GM12875 (cell line): ENCODE data around the gene MAST1.
A peak's percentile ranks its signal among the peaks of the same experiment; 100 is the strongest.

Experiments used
- H3K4me3 ChIP-seq: one replicate; pipeline ENCODE4 v1.5.1; 2011; ENCODE audit warnings: low read depth, low read length, control low read depth
- CTCF ChIP-seq: IDR thresholded peaks from 2 replicates; pipeline ENCODE4 v1.5.1; 2011; ENCODE audit warnings: low read depth, mild to moderate bottlenecking, control low read depth, inconsistent platforms, low read length, moderate library complexity, borderline replicate concordance; ENCODE audit not compliant: insufficient read depth

Gene MAST1

DNA sequence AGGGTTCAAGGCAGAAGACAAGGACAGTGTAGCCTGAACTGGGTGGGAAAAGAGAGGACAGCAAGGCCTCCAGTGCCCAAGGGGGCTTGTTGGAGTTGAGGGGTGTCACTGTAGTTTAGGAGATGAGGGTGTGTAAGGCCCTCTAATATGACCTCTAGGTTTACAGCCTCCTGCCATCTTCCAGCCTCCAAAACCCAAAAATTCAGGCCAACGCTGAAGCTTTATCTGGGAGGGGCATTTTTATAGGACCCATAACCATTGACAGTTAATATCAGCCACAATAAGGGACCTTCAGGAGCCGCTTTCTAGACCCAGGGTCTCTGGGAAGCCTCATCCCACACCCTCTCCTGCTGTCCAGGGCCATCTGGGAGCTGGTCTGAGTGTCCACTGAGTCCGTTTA is 45.9 kb downstream of the MAST1 start:
- TF ChIP-seq CTCF: no peak

DNA sequence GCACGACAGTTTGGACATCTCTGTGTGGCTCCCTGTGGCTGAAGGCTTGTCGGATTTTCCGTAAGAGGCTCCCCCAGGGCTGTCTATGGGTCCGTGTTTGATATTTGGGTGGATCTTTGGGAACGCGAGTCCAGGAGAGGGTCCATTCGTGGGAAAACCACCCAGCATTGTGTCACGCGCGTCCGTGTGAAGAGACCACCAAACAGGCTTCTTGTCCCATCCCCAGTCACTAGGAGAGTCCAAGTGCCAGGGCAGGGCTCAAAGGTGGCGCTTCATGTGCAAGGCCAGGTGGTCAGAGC is 46.3 kb downstream of the MAST1 start:
- peak overlapping the region; percentile 58 for H3K4me3 ChIP-seq
- no peak for TF ChIP-seq CTCF

More for the DNA sequence above, 45.9 kb downstream of the MAST1 start:
- H3K4me3 ChIP-seq: no peak overlapping the region

- TF ChIP-seq CTCF: peak; percentile 73
- H3K4me3 ChIP-seq: peak overlapping the region; percentile 58
Observed at GRCh38 chr19:12884926-12885748, 46.8 kb downstream of the MAST1 start.

DNA sequence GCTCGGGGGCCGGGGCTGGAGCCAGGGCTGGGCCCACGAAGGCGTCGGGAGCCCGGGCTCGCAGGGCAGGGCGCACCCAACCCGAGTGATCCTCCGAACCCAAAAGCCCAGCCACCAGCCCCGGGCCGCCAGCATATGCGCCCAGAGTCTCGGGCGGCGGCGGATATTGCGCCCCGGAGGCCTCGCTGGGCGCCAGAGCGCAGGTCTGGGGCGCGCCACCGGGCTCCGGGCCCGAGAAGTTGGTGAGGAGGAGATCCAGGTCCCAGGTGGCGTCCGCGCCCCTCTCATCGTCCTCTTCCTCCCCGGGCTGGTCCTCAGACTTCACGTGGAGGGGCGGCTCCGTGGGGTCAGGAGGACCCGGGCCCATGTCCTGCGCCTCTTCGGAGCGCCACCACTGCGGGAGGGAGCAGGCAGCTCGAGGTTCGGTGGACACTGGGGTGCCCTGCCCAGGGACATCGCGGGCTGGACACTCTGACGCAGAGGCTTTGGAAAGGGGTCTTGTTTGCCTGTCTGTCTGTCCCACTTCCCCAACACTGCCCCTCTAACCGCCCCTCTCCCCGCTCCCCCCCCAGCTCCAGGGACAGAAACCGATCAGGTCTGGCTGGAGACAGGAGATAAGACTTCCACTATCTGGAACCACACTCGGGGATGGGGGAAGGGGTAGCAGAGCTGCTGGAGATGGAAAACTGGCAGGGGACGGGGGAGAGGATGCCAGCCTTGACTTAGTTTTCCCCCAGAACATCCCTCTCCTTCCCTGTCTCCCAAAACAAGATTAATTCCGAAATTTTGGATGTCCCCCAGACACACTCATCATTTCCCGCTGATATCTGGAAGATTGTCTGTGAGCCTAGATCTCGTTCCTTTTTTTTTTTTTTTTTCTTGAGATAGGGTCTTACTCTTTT is 47.7 kb downstream of the MAST1 start:
- H3K4me3 ChIP-seq: peak overlapping the region; percentile 58
- TF ChIP-seq CTCF: no peak

- no peak for TF ChIP-seq CTCF
- no peak overlapping the region for H3K4me3 ChIP-seq
Observed at GRCh38 chr19:12886651-12886968, 48.3 kb downstream of the MAST1 start.

- H3K4me3 ChIP-seq: no peak within 1 kb of the TSS
- no peak for TF ChIP-seq CTCF
Observed at GRCh38 chr19:12886969-12887747, 48.8 kb downstream of the MAST1 start, which contains the start of gene KLF1. TSS of gene KLF1 (minus strand) at chr19:12887201. CDS start at chr19:12887140, 61 bp downstream.
